Stimulated activated CD8-positive, alpha-beta memory T cell treated with anti-CD3 and anti-CD28 coated beads, Interleukin-12 subunit alpha, Interleukin-12 subunit beta, amount 100 ng/mL, for 4 hours (primary cell): Measurements from ENCODE around the gene OSBP2.

Experiments
- DNase-seq: peaks from one replicate; pipeline ENCODE4 v3.0.0-alpha.2; 2020; ENCODE audit warnings: low read depth

The OSBP2 gene

DNA sequence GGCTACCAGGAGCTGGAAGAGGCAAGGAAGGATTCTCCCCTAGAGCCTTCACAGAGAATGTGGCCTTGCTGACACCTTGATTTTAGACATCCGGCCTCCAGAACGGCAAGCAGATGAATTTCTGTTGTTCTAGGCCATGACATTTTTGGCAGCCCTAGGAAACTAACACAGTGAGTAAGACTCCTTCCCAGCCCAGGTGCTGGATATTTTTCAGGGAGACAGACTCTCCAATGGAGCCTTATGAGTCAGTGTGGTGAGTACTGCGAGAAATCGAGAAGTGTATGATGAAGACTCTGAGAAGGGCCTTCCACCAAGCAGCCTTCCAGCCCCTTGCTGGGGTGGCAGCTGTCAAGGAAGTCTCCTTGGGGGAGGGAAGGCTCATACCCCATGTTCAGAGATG lies 114.4 kb downstream of the OSBP2 start:
- no peak for DNase-seq

DNA sequence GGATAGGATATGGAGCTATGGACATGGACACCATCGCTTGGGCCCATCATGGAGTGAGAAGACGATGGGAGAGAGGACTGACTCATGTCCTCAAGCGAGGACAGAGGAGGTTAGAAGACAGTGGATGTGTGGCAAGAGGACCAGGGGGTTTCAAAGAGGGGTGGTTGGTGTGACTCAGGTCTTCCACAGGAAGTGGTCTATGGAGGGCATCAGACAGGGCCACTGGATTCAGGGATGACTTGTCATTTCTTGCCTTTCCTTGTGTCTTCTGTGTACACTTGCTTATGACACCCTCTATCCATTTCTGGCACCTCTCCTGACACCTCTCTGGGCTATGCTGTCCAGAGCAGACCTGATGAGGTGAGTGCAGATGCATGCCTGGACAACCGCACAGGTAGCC lies 115.4 kb downstream of the OSBP2 start:
- no peak for DNase-seq

DNA sequence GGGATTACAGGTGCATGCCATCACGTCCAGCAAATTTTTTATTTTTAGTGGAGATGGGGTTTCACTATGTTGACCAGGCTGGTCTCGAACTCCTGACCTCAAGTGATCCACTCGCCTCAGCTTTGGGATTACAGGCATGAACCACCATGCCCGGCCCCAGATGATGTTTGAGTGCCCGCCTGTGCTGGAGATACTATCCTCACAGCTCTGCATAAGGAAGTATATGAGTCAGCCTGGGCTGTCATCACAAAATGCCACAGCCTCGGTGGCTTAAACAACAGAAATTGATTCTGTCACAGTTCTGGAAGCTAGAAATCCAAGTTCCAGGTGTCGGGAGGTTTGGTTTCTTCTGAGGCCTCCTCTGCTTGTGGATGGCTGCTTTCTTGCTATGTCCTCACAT lies 119.3 kb downstream of the OSBP2 start:
- no peak for DNase-seq

DNA sequence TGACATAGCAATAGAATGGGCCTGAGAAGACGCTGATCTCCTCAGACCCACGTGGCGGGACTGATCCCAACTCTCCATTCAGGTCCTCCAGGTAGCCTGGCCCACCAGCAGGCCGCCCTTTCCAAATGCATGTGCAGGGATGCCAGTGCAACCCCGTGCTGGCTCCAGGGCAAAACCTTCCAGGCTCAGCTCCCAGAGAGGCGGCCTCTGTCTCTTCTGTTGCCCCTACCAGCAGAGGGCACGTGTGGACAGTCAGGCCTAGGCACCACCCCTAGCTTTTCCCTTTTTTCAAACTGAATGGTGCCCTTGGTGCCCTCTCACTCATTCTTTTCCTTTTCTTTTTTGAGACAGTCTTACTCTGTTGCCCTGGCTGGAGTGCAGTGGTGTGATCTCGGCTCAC lies 121.7 kb downstream of the OSBP2 start:
- DNase-seq, result no peak

DNA sequence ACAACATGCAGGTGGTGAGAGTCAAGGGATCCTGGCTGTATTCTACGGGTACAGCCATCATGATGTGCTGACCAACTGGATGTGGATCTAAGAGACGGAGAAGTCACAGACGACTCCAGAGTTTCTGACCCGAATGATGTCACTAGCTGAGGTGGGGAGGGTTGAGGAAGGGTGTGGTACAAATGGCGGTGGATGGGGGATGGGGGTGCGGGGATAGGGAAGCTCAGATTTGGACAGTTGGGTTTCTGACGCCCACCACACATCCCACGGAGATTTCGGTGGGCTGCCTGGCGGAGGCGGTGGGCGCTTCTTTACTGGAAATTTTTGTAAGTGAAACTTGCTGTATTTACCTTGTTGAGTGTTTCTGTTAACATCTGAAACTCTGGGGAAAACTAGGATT lies 126.7 kb downstream of the OSBP2 start:
- no peak for DNase-seq

DNA sequence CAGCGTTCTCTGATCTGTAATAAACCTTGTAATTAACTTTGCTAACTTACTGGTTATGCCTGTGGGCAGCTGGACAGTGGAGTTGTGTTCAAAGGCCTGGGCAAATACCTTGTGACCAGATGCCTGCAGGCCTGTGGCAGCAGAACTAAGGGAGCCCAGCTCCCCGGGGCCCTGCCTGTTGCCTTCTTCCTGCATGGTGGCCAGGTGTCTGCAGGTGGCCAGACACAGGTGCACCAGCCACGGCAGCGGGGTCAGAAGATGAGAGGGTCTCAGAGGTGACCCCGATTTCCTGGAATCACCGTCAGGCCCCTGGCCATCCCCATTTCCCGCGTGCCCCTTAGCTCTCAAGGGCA lies 127.2 kb downstream of the OSBP2 start:
- DNase-seq, result no peak

DNA sequence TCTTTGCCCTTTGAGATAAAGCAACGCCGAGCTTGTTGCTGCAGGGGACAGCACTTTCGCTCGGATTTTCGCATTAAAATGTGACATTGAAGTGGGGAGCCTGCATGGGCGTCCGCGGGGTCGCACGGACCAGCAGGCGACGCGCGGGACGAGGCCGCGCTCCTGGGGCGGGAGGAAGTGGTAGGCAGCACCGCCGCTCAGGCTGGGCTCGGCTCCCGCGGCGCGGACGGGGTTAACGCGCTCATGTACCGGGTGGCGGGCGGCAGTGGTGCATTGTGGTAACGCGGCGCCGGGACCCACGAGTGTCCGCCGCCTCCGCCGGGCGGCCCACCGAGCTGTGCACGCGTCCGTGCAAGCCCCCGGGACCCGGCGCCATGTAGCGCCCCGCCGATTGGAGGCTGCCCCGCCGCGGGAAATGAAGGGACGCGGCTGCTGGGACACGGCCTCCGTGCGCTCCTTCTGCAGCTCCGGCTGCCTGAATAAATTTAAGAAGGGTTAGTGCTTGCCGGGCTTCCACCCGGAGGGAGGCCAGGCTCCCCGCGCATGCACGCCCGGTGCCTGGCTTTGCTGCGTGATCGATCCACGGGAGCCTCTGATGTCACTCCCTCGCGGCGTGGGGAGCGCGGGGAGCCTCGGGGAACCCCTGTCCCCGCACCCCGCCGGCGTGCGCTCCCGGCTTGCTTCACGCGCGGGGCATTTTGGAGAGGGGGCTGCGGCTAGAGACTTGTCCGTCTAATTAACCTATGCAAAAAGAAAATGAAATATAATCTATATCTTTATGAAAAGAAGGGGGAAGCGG lies 127.7 kb downstream of the OSBP2 start:
- no peak for DNase-seq

DNA sequence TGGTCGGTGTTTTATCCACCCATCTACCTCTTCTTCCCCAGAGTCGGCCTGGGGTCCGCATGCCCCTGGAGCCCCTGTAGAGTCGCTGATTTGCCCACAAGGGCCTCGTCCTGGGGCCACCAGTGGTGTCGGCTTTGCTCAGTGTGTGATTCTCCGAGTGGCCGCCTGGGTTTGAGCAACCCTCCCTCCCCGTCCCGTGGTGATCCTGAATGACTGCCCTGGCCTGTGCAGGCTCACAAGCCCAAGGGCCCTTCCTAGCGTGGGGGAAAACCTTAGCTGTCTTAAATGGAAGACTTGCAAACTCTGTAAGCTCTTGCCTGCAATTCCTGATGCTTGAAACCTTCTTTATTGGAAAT lies 128.3 kb downstream of the OSBP2 start:
- no peak for DNase-seq

DNA sequence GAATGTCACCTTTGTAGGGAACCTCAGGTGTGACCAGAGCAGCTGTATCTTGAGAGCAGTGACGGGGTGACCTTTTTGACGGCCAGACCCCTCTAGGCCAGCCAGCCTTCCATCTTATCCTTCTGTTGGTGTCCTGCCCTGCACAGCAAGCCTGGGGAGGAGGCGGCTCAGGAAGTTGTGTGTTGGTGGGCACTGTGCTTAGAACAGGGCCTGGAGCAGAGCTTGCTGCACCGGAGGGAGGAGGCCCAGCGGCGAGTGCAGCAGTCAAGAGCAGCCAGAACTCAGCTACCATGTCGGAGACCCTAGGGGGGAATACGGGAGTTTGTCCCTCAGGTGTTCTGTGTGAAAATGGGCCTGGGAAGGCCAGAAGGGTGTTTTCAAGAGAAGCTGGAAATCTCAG lies 129.4 kb downstream of the OSBP2 start:
- DNase-seq, result no peak

DNA sequence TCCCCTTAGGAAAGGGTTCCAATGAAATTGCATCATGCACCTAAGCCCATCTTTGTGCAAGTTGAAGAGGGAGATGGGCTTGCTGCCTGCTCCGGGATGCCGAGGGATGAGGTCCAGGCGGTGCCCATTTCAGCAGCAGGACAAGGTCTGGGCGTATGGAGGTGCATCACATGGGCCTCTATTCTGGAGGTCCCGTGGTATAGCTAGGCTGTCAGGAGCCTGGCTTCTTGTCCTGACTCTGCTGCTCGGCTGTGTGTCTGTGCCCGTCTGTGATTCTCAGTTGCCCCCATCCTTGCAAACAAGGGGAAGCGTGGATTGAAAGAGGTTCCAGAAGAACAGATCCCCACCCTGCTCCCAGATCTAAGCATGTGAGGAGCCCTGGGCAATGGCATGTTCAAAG lies 130.0 kb downstream of the OSBP2 start:
- no peak for DNase-seq

DNA sequence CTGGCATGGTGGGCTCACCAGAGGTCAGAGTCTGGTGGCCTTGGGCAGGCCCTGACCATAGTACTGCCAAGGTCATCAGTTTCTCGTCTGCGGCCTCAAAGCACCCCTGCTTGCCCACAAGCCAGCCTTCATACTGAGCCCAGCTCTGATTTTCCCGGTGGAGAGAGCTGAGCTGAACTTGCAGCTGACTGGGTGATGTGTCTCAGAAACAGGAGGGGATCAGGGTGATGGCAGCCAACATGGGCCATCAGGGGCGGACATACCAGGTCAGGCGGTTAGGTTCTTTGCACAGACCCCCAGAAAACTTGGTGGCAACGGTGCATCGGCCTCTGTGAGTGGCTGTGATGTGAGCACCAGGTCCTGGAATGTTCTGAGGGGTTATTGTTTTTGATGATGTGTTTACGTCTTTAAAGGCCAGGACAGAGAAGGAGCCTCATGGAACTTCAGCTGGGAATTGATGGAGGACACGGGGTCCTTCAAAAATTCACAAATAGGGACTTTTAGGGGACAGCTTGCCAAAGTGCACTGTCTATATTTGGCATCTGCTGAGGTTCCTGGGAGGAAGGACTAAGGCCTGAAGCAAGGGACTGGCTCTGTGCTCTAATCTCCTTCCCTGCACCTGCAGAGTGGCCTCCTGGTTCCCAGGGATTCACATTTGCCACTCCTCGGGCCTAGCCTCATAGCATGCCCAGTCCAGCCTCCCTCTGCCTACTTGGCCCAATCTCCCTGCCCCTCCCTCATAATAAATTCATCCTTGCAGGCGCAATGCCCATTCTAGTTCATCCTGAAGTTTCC lies 131.2 kb downstream of the OSBP2 start:
- DNase-seq, result no peak

DNA sequence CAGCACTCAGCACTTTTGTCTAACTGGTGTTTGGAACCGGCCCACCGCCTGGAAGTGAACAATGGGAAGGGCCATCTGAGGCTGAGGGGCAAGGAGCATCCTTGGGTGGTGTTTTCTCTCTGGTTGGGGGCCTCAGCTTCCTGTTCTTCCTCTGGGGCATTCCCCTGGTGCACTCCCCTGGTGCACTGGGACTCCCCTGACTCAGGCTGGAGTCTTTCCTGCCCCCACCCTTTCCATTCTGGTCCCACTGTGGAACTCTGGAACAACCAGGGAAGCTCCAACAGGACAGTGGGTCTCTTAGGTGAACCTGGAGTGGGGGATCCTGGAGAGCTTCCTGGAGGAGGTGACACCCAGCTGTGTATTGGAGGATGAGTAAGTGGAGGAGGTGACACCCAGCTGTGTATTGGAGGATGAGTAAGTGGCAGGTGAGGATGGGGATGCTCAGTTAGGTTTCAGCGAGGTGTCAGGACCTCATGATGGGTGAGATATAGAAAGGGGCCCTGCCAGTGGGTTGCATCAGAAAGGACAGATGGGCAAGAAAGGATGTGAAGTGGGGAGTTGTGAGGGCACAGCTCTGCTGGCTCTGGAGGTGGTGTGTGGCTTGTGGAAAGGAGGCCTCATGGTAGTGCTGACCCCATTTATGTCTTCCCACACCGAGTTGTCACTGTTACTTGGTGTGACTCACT lies 132.1 kb downstream of the OSBP2 start:
- no peak for DNase-seq

DNA sequence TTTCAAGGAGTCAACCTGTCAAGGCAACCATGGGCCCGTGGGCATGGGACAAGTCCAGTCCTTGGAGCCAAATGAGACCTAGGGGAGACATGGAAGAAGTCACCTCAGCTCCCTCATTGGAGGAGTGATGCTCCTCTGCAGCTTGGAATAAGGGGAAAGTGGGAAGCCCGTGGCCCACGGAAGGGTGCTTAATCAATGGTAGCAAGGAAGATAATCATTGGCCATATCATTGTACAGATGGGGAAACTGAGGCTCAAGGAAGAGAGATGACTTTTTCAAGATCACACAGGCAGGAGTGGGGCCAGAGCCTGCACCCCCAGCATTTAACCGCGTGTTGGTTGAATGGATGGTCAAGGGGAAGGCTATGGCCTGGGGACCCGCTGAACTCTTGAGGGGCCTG lies 133.0 kb downstream of the OSBP2 start:
- no peak for DNase-seq

DNA sequence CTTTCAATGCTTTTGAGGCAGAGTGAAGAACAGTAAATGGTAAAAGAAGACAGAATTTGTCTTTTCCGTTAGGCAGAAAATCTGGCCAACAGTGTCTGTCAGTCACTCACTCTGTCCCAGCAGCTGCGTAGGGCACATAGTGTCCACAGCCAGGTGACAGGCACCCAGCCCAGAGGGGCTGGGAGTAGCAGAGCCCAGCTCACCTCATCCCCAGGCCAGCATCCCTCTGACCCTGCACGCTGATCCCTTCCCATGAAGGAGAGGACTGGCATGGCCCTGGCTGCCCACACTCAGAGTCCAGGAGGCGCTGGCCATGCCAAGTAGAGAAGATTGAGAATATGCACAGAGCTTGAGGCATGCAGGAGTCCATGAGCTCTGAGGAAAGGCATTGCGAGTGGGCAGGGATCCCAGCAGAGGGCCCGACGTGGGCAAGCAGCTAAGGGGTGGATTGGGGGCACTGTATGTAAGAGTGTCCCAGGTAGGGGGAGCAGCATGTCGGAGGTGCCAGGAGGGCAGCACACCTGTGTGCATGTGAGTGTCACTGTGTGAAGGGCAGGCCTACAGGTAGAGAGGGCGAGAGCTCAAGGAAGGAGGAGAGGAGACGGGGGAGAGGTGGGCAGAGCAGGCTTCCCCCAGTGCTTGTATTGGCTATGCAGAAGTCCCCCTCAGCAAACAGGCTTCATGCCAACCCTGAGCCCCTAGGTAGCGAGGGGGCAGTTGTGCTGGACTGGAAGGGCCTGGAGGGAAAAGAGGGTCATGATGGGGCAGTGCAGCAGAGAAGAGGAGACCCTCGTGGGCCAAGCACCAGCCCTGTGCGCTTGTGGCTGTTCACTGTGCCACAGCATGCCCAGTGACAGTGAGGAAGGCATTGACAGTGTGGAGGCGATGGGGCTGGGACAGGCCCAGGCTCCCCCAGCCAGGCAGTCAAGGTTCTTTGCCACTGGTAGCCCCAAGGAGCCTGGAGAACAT lies 133.8 kb downstream of the OSBP2 start:
- no peak for DNase-seq

DNA sequence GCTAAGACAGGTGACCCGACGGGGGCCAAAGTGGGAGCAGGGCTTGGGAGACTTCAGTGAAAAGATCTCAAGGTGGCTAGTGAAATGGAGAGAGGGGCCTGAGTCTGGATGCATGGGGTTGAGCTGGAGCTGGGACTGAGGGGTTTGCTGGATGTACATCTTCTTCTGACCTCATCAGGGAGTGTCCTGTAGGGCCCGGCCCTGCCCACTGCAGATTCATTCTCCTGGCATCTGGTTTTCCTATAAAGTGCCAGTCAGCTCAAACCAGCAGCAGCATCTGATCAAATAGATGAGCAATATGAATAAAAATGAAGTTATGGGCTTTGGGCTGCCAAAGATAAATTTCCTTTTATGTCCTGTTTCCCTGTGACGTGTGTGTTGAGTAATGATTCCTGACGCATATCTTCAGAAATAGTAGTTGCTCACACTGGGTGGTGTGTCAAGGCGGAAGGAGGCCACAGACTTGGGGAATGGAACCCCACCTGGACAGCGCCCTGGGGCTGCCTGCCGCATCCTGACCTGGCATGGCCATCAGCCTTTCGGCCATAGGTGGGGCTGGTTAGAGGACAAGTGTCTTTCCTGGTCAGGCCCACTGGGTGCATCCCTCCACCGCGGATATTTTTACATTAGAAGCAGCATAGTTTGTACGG lies 135.4 kb downstream of the OSBP2 start:
- no peak for DNase-seq

DNA sequence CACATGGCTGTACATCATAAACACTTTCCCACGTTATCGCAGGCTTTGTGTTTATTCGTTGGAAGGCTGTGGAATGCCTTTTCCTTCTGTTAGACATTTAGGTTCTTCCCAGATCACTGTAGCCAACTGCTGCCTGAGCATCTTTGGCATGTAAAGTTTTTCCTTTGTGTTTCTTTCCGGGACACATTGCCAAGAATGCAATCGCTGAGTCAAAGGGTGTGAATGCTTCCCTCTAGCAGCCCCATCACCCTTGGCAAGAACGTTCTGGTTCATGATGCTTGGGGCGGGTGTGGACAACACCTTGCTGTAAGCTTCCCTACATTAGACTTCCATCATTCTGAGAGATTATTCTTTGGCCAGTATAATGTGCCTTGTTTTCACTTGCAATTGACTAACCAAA lies 136.2 kb downstream of the OSBP2 start:
- no peak for DNase-seq

DNA sequence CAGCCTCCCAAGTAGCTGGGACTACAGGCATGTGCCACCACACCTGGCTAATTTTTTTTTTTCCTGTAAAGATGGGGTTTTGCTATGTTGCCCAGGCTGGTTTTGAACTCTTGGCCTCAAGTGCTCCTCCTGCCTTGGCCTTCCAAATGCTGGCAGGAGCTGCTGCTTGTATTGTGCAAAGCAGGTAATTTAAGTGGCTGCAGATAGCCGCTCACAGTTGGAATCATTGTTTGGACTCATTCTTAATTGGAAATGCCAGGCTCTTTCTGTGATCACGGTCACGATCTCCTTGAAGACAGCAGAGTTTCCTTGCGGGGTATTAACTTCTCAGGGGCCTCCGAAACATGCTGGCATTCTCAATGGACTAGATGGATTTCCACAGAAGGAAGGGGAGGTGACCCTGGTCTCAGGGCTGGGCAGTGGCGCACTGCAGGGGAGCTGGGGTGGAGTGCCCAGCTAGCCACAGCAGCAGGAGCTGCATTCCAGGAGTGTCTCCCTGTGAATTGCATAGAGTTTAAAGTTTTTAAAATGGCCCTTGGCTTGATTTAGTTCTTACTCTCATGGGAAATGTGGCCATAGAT lies 137.8 kb downstream of the OSBP2 start:
- no peak for DNase-seq

DNA sequence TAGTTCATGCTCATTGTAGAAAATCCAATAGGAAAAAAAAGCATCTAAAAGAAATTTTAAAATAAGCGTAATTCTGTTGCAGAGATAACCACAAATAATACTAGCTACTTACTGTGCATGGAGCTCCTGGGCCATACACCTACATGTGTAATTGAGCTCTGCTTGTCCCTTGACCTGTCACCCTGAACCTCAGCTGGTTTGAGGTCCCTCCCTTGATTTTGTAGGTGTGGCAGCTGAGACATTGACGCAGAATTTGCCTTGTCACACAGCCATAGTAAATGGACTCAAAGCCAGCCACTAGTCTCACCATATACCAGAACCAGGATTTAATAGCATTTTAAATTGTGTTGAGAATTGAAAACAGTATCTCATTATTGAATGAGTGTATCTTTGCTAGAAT lies 138.6 kb downstream of the OSBP2 start:
- no peak for DNase-seq

DNA sequence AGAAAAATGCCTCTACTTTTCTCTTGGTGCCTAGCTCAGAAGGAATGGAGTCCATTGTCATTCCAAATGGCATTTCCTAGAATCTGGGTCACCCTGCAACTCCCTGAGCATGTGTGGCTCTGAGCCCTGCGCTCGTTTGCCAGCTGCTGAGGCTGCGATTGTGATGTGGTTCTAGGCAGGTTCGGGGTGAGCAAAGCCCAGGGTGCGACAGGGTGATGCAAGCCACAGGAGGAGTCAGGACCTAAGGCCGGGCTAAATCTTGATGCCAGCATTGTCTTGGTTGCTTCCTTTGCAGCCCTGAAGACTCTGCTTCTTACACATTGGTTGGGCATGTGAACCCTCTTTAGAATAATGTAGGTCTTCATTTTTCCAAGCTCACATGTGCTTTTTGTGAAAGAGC lies 142.9 kb downstream of the OSBP2 start:
- DNase-seq, result no peak

DNA sequence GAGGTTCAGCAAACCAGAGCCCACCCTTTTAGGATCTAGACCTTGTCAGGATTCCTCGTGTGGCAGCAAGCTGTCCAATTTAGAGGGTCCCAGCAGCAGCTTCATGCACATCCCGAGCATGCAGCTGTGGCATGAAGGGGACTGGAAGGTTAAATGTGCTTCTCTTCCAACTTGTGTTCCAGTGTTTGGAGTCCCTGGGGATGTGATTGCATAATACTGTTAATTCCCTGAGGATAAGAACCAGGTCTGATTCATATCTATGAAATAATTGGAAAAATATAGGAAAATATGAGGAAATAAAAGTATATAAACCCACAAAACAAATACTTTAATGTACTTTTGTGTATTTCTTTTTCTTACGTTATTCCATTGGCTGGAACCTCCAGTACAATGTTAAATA lies 143.4 kb downstream of the OSBP2 start:
- DNase-seq, result no peak

DNA sequence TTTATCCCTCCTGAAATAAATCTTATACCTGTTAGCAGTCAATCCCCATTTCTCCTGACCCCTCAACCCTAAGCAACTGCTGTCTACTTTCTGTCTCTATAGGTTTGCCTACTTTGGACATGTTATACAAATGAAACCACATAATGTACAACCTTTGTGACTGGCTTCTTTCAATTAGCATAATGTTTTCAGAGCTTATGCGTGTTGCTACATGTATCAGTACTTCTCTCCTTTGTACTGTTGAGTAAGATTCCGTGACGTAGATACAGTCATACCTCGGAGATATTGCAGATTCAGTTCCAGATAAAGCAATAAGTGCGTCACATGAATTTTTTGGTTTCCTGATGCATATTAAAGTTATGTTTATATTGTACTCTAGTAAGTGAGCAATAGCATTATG lies 146.6 kb downstream of the OSBP2 start:
- DNase-seq, result no peak
